Lower lobe of right lung (tissue), 2 donors: ENCODE data around the gene TP53I11. TPM values are rescaled to one million over a fixed set of nuclear protein-coding genes. Genes with fewer than 3 reads are reported as not detected.

Experiments used
- ATAC-seq, 2 donors: fragments of 200-7000 bp; cut with Tn5 transposase; one replicate each; pipeline ENCODE4 v1.9.1; 2020 to 2022; ENCODE audit warnings: mild to moderate bottlenecking in 2 of 2, moderate library complexity in 2 of 2
- DNase-seq: peaks from one replicate; pipeline ENCODE4 v3.0.0-alpha.2; 2020
- H3K27ac ChIP-seq: fragments of 200-600 bp; one replicate; pipeline ENCODE4 v1.8.0; 2022
- H3K27me3 ChIP-seq: fragments of 200-600 bp; one replicate; pipeline ENCODE4 v1.8.0; 2022; ENCODE audit warnings: low read depth
- H3K36me3 ChIP-seq: fragments of 200-600 bp; one replicate; pipeline ENCODE4 v1.8.0; 2022; ENCODE audit warnings: mild to moderate bottlenecking
- H3K4me1 ChIP-seq: fragments of 200-600 bp; one replicate; pipeline ENCODE4 v1.8.0; 2022
- H3K4me3 ChIP-seq: fragments of 200-600 bp; one replicate; pipeline ENCODE4 v1.8.0; 2022; ENCODE audit warnings: mild to moderate bottlenecking
- H3K9me3 ChIP-seq: fragments of 200-600 bp; one replicate; pipeline ENCODE4 v1.8.0; 2022
- CTCF ChIP-seq: fragments of 200-600 bp; IDR thresholded peaks from one replicate; pipeline ENCODE4 v1.8.0; 2022; ENCODE audit warnings: antibody characterized with exemption, mild to moderate bottlenecking
- intact Hi-C: fragments of 100-400 bp; cut with DNase I; formaldehyde crosslinking; loops from one replicate; pipeline ENCODE4 v1.11.0; 2022
- total RNA-seq: library from RNA; stranded (reverse); fragmentation: NEBNext Ultra II Directional; extraction: Animal tissue kit (Norgen Biotek cat#: 25700); gene quantifications from one replicate; pipeline ENCODE4 v1.2.1, GENCODE V29; 2021
- donor health status: DM: no; HTN: yes; CAD: no; lungs with severe emphysema.

The TP53I11 gene
- total RNA-seq, 1 donor from 2014 or later = 103 TPM

GRCh38 chr11:44936525-44936924, 14.2 kb downstream of the TP53I11 start:
- peak; percentile 81 for DNase-seq
- intact Hi-C loops = loop anchor here (5.0 kb wide), 1 partner anchor 166 kb away; no protein-coding TSS in a partner anchor
- no peak overlapping the region for H3K27ac ChIP-seq
- ATAC-seq = peak; percentile 84 to 85
- peaks cover 15% of the 10 kb centered on the region for H3K4me1 ChIP-seq
- TF ChIP-seq CTCF = peak; percentile 97
- H3K9me3 ChIP-seq = no peaks in the 10 kb centered on the region
- no peaks in the 10 kb centered on the region for H3K27me3 ChIP-seq
- peaks cover 41% of the 10 kb centered on the region for H3K36me3 ChIP-seq
- H3K4me3 ChIP-seq = no peak overlapping the region

GRCh38 chr11:44934735-44935250, 15.9 kb downstream of the TP53I11 start:
- no peak for TF ChIP-seq CTCF
- no peak for DNase-seq
- Histone ChIP-seq H3K36me3 (peaks cover 41% of the 10 kb centered on the region), H3K4me1 (peaks cover 9% of the 10 kb centered on the region), H3K9me3 (no peaks in the 10 kb centered on the region), H3K4me3 (no peak overlapping the region), H3K27me3 (no peaks in the 10 kb centered on the region), H3K27ac (no peak overlapping the region)
- intact Hi-C loops = loop anchor here (5.0 kb wide), 1 partner anchor 168 kb away; no protein-coding TSS in a partner anchor
- ATAC-seq = no peak

GRCh38 chr11:44934110-44934509, 16.6 kb downstream of the TP53I11 start:
- ATAC-seq = no peak
- intact Hi-C loops = no loop called here
- H3K4me1 ChIP-seq = peaks cover 4% of the 10 kb centered on the region
- peaks cover 41% of the 10 kb centered on the region for H3K36me3 ChIP-seq
- no peak overlapping the region for H3K27ac ChIP-seq
- no peak for DNase-seq
- H3K27me3 ChIP-seq = no peaks in the 10 kb centered on the region
- H3K9me3 ChIP-seq = no peaks in the 10 kb centered on the region
- no peak overlapping the region for H3K4me3 ChIP-seq
- no peak for TF ChIP-seq CTCF

- no peak for TF ChIP-seq CTCF
- no peak for ATAC-seq
Measured at GRCh38 chr11:44931466-44931865, 19.2 kb downstream of the TP53I11 start.

GRCh38 chr11:44930588-44931302, 19.9 kb downstream of the TP53I11 start:
- peaks cover 17% of the 10 kb centered on the region for H3K36me3 ChIP-seq
- H3K4me3 ChIP-seq = no peak overlapping the region
- no peaks in the 10 kb centered on the region for H3K9me3 ChIP-seq
- no peak overlapping the region for H3K27ac ChIP-seq
- DNase-seq (no peak), ATAC-seq (no peak)
- H3K4me1 ChIP-seq = no peaks in the 10 kb centered on the region
- H3K27me3 ChIP-seq = no peaks in the 10 kb centered on the region
- TF ChIP-seq CTCF = no peak
- intact Hi-C loops = no loop called here

More at GRCh38 chr11:44931466-44931865, 19.2 kb downstream of the TP53I11 start:
- intact Hi-C loops = no loop called here
- Histone ChIP-seq H3K27me3 (no peaks in the 10 kb centered on the region), H3K4me1 (peaks cover under 1% of the 10 kb centered on the region), H3K4me3 (no peak overlapping the region), H3K27ac (no peak overlapping the region), H3K36me3 (peaks cover 24% of the 10 kb centered on the region), H3K9me3 (no peaks in the 10 kb centered on the region)
- no peak for DNase-seq
